BE2C (cell line): ENCODE results near the gene CMIP.

ENCODE experiments used
- DNase-seq: peaks from one replicate; pipeline ENCODE4 v3.0.0-alpha.2; 2020
- H3K27me3 ChIP-seq: fragments of 250-450 bp; sonication (Bioruptor Pico); 2 replicates; pipeline ENCODE4 v1.5.1; 2020; ENCODE audit warnings: mild to moderate bottlenecking
- H3K36me3 ChIP-seq: fragments of 250-450 bp; sonication (Bioruptor Pico); 2 replicates; pipeline ENCODE4 v1.5.1; 2020; ENCODE audit warnings: mild to moderate bottlenecking
- H3K4me1 ChIP-seq: fragments of 250-450 bp; sonication (Bioruptor Pico); 2 replicates; pipeline ENCODE4 v1.5.1; 2020
- H3K4me3 ChIP-seq: 2 replicates; pipeline ENCODE4 v1.5.1; 2011; ENCODE audit warnings: low read depth, low read length
- H3K9me3 ChIP-seq: fragments of 250-450 bp; sonication (Bioruptor Pico); 2 replicates; pipeline ENCODE4 v1.5.1; 2020
- TF ChIP-seq, protein P1 (sequence below): IDR thresholded peaks from 2 replicates; pipeline ENCODE4 v1.5.1; 2012; ENCODE audit warnings: mild to moderate bottlenecking, low read depth, low read length

CMIP gene

DNA sequence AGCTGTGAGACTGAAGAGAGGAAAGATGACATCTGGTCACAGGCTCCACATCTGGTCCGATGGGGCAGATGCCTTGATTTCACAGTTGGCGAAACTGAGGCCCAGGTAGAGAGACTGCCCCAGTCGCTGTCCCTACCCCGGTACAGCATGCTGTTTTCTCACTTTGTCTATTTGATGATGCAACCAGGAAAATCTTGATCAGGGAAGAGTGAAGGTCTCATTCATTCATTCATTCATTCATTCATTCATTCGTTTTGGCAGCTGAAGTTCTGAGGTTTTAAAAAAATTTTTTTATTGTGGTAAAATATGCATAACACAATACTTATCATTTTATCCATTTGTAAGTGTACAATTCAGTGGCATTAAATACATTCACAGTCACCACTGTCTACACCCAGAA, 19.7 kb downstream of the CMIP start:
- DNase-seq: no peak
- TF ChIP-seq, protein P1, sequence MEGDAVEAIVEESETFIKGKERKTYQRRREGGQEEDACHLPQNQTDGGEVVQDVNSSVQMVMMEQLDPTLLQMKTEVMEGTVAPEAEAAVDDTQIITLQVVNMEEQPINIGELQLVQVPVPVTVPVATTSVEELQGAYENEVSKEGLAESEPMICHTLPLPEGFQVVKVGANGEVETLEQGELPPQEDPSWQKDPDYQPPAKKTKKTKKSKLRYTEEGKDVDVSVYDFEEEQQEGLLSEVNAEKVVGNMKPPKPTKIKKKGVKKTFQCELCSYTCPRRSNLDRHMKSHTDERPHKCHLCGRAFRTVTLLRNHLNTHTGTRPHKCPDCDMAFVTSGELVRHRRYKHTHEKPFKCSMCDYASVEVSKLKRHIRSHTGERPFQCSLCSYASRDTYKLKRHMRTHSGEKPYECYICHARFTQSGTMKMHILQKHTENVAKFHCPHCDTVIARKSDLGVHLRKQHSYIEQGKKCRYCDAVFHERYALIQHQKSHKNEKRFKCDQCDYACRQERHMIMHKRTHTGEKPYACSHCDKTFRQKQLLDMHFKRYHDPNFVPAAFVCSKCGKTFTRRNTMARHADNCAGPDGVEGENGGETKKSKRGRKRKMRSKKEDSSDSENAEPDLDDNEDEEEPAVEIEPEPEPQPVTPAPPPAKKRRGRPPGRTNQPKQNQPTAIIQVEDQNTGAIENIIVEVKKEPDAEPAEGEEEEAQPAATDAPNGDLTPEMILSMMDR: no peak
- no peaks in the 10 kb centered on the region for H3K9me3 ChIP-seq
- no peaks in the 10 kb centered on the region for H3K4me1 ChIP-seq
- H3K27me3 ChIP-seq: no peaks in the 10 kb centered on the region
- H3K4me3 ChIP-seq: no peak overlapping the region
- H3K36me3 ChIP-seq: no peaks in the 10 kb centered on the region

DNA sequence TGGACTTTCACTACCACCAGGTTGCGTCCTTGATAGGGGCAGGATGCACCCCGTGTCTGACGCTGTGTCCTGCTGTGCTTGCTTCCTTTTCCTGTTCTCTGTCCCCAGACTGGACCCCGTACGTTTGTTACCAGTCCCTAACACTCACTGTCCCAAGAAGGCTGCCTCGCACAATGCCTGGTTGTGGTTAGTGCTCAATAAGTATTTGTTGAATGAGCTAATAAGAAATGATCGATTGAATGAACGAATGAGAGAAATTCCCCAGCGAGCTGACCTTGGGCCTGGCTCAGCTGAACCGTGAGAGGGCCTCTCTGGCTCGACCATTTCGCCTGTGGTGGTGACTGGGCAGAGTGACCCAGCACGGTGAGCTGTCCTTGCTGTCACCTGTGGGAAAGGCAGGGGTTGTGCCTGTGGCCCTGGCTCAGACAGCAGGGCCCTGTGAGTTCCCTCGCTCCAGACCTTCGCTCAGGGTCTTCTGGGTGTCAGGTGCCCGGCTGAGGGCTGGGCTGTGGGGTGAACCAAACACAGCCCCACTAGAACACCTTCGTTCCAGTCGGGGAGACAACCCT, 20.9 kb downstream of the CMIP start:
- no peak overlapping the region for H3K4me3 ChIP-seq
- no peak for DNase-seq
- H3K36me3 ChIP-seq: no peaks in the 10 kb centered on the region
- H3K9me3 ChIP-seq: no peaks in the 10 kb centered on the region
- no peaks in the 10 kb centered on the region for H3K4me1 ChIP-seq
- H3K27me3 ChIP-seq: no peaks in the 10 kb centered on the region
- TF ChIP-seq, protein P1: no peak

DNA sequence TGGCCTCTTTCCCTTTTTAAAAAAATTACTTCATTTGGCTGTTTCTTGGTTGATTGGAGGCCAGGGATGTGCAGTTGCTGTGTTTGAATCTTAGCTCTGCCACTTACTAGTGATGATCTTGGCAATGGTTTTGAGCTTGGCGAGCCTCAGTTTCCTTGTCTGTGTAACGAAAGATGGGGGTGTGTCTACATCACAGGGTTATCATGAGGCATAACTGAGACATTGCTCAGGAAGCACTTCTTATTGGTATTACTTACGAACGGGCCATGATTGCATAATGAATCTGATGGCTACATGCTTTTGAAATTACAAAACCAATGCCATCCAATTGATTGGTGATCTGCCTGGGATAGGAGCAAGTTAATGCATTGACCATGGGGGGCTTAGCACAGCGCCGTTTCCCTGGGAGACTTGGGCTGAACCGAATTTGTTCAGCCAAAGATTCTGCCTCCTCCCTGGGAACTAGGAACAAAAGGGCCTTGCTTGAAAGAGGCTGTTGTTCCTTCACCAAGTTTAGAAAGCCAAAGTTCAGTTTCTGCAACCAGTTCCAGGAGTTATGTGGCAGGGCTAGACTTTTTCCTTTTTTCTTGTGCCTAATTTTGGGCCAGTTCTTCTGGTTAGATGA, 21.9 kb downstream of the CMIP start:
- H3K9me3 ChIP-seq: no peaks in the 10 kb centered on the region
- no peak for DNase-seq
- TF ChIP-seq, protein P1: no peak
- no peaks in the 10 kb centered on the region for H3K27me3 ChIP-seq
- no peak overlapping the region for H3K4me3 ChIP-seq
- H3K36me3 ChIP-seq: no peaks in the 10 kb centered on the region; the same call in 1 of the 2 replicates
- no peaks in the 10 kb centered on the region for H3K4me1 ChIP-seq

DNA sequence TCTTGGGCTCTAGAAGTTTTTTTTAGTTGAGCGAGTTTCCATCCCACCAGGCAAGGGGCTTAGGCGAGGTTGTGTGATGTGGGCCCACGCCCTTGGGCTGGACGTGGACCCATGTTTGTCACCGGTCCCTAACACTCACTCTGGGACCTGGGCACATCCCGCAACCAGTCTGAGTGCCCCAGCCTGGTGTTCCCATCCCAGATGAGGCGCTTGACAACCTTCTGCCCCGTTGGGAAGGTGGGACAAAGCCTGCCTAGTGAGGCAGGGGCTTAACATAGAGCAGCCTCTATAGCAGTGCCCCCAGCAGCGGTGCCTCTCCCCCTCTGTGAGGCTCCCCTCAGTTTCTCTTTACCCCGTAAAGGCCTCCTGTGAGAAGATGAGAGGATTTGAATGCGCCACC, 22.5 kb downstream of the CMIP start:
- Histone ChIP-seq H3K4me1 (no peaks in the 10 kb centered on the region), H3K36me3 (no peaks in the 10 kb centered on the region; the same call in 1 of the 2 replicates), H3K9me3 (no peaks in the 10 kb centered on the region), H3K27me3 (no peaks in the 10 kb centered on the region), H3K4me3 (no peak overlapping the region)
- DNase-seq: no peak
- TF ChIP-seq, protein P1: no peak

DNA sequence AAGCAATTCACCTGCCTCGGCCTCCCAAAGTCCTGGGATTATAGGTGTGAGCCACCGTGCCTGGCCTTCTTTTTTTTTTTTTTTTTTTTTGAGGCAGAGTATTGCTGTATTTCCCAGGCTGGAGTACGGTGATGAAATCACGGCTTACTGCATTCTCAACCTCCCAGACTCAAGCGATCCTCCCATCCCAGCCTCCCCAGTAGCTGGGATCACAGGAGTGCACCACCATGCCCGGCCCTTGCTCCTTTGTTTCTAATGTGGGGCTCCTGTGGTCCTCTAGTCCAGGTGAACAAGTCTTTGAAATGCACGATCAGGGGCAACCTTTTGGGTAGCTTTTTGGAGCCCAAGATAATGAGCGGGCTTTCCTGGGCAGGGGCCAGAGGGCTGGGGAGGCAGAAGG, 23.2 kb downstream of the CMIP start:
- Histone ChIP-seq H3K27me3 (no peaks in the 10 kb centered on the region), H3K4me1 (no peaks in the 10 kb centered on the region), H3K4me3 (no peak overlapping the region), H3K9me3 (no peaks in the 10 kb centered on the region), H3K36me3 (no peaks in the 10 kb centered on the region; the same call in 1 of the 2 replicates)
- TF ChIP-seq, protein P1: no peak
- no peak for DNase-seq

DNA sequence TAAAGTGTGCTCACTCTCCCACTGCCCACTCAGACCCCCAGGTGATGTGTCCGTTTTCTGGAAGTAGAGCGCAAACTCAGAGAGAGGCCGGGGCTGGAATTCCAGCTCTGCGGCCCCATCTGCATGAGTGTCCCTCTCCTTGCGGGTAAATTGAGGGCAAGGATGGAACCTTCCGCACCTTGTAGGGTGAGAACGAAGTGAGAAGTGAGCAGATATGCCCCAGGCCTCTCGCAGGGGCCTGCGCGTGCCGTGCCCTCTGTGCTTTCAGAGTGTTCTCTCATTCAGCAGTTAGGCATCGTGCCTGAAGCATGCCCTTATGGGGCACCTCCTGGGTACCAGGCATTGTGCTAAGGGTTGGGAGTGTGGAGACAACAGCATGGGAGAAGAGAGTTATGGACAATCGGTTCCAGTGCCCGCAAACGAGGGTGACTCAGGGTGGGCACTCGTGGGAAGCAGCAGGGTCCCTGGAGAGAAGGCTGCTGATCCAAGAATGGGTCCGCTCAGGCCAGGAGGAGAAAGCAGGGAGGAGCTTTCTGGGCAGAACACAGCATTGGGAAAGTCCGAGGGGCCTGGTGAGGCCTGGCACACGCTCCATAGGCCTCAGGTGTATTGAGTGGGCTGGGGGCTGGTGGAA, 23.8 kb downstream of the CMIP start:
- H3K4me1 ChIP-seq: no peaks in the 10 kb centered on the region
- no peaks in the 10 kb centered on the region; the same call in 1 of the 2 replicates for H3K36me3 ChIP-seq
- H3K4me3 ChIP-seq: no peak overlapping the region
- DNase-seq: no peak
- no peaks in the 10 kb centered on the region for H3K27me3 ChIP-seq
- TF ChIP-seq, protein P1: no peak
- H3K9me3 ChIP-seq: no peaks in the 10 kb centered on the region
